A549 (cell line): Measurements from ENCODE around the gene ZNF750. TPM values are rescaled to one million over a fixed set of nuclear protein-coding genes. Genes with fewer than 3 reads are reported as not detected.
"Not testable (repeated sequence)": the region's sequence is repeated elsewhere in the genome, so short reads cannot be mapped to it uniquely, and the experiment has no call there.

Experiments used
- ATAC-seq, 2 experiments: fragments of 200-7000 bp in 1 of 2; fragments of >200 bp in 1 of 2; cut with Nextera tagmentation in 1 of 2; cut with Tn5 transposase in 1 of 2; 3 replicates each; pipeline versions ENCODE4 v1.8.0 to v1.9.1; 2018 to 2020; ENCODE audit warnings: mild to moderate bottlenecking in 1 of 2, moderate library complexity in 1 of 2
- CTCF ChIA-PET: fragments of 300-600 bp; sonication (Branson Sonifier 250); formaldehyde crosslinking; extraction: SDS; loops from one replicate; lab custom pipeline; 2021; ENCODE audit warnings: antibody characterized with exemption, inconsistent platforms; lab: Yijun Ruan, JAX
- POLR2A ChIA-PET: fragments of 350-600 bp; formaldehyde crosslinking; extraction: SDS; loops from one replicate; lab custom pipeline; 2021; ENCODE audit warnings: antibody characterized with exemption, inconsistent platforms; lab: Yijun Ruan, JAX
- DNase-seq, 2 experiments: peaks; one replicate each; pipeline versions ENCODE4 v3.0.0 to v3.0.0-alpha.2; 2011 to 2016; ENCODE audit warnings: low read depth in 1 of 2, low spot score in 1 of 2
- FAIRE-seq: peaks from 2 replicates; lab custom pipeline; 2011; peaks lifted over from hg19 to GRCh38; lab: Jason Lieb, UNC
- H3K27ac ChIP-seq, 2 experiments: fragments of >200 bp; sonication (Bioruptor Twin); formaldehyde crosslinking; 3 replicates each; pipeline ENCODE4 v1.5.1; 2016 to 2017
- H3K4me1 ChIP-seq: fragments of >200 bp; sonication (Bioruptor Twin); formaldehyde crosslinking; 3 replicates; pipeline ENCODE4 v1.6.1; 2016
- H3K4me2 ChIP-seq: fragments of >200 bp; sonication (Bioruptor Twin); formaldehyde crosslinking; 3 replicates; pipeline ENCODE4 v1.6.1; 2016
- H3K4me3 ChIP-seq: fragments of >200 bp; sonication (Bioruptor Twin); formaldehyde crosslinking; 3 replicates; pipeline ENCODE4 v1.5.1; 2016
- H3K9me3 ChIP-seq: fragments of >200 bp; sonication (Bioruptor Twin); formaldehyde crosslinking; 3 replicates; pipeline ENCODE4 v1.6.1; 2016
- CBX2 ChIP-seq: fragments of 200-600 bp; sonication (generic); IDR thresholded peaks from 2 replicates; pipeline ENCODE4 v1.6.1; 2016; ENCODE audit warnings: low read depth, mild to moderate bottlenecking, borderline replicate concordance
- EP300 ChIP-seq, 2 experiments: fragments of >200 bp; sonication (Bioruptor Twin); formaldehyde crosslinking; IDR thresholded peaks; 2 replicates in 1 of 2; 3 replicates in 1 of 2; pipeline ENCODE4 v1.6.1; 2016 to 2017
- FOSB ChIP-seq: fragments of 250-450 bp; sonication (Bioruptor Pico); IDR thresholded peaks from 2 replicates; pipeline ENCODE4 v1.5.0; 2020; ENCODE audit warnings: mild to moderate bottlenecking, moderate library complexity
- FOXS1 ChIP-seq: fragments of 250-450 bp; sonication (Bioruptor Pico); IDR thresholded peaks from 2 replicates; pipeline ENCODE4 v1.5.0; 2020; ENCODE audit warnings: mild to moderate bottlenecking, moderate library complexity
- HOXB5 ChIP-seq: fragments of 250-450 bp; sonication (Bioruptor Pico); IDR thresholded peaks from 2 replicates; pipeline ENCODE4 v1.5.0; 2020; ENCODE audit warnings: mild to moderate bottlenecking, moderate library complexity
- JUNB ChIP-seq: fragments of >200 bp; sonication (Bioruptor Twin); formaldehyde crosslinking; IDR thresholded peaks from 2 replicates; pipeline ENCODE4 v1.6.1; 2016
- MAFK ChIP-seq: fragments of 450-650 bp; IDR thresholded peaks from 2 replicates; pipeline ENCODE4 v1.6.1; 2014; ENCODE audit not compliant: partially characterized antibody
- MYC ChIP-seq: IDR thresholded peaks from 2 replicates; pipeline ENCODE4 v1.6.1; 2012; ENCODE audit warnings: mild to moderate bottlenecking, inconsistent platforms, low read length, improper control_type of control experiment, borderline replicate concordance
- NFE2L2 ChIP-seq: fragments of 150-350 bp; conservative IDR thresholded peaks from 2 replicates; pipeline ENCODE4 v1.6.1; 2014; ENCODE audit warnings: low read length
- POLR2A ChIP-seq: IDR thresholded peaks from 2 replicates; pipeline ENCODE4 v1.6.1; 2012; ENCODE audit warnings: mild to moderate bottlenecking, low read length
- RARB ChIP-seq: fragments of 250-450 bp; sonication (Bioruptor Pico); IDR thresholded peaks from 2 replicates; pipeline ENCODE4 v1.8.0; 2021; ENCODE audit warnings: mild to moderate bottlenecking, moderate library complexity
- REST ChIP-seq: fragments of 200-600 bp; sonication (generic); IDR thresholded peaks from 2 replicates; pipeline ENCODE4 v1.6.1; 2016; ENCODE audit warnings: antibody characterized with exemption, mild to moderate bottlenecking, moderate library complexity
- RFX5 ChIP-seq: fragments of 450-650 bp; IDR thresholded peaks from 2 replicates; pipeline ENCODE4 v1.7.1; 2014; ENCODE audit warnings: antibody characterized with exemption, mild to moderate bottlenecking, moderate library complexity
- RNF2 ChIP-seq: fragments of 200-600 bp; sonication (generic); IDR thresholded peaks from 2 replicates; pipeline ENCODE4 v1.6.1; 2016; ENCODE audit warnings: low read depth, mild to moderate bottlenecking, antibody characterized with exemption, moderate library complexity, borderline replicate concordance
- SMC3 ChIP-seq: fragments of >200 bp; sonication (Bioruptor Twin); formaldehyde crosslinking; IDR thresholded peaks from 3 replicates; pipeline ENCODE4 v1.6.1; 2018; ENCODE audit warnings: inconsistent platforms
- TP53 ChIP-seq: fragments of 250-450 bp; sonication (Bioruptor Pico); IDR thresholded peaks from 2 replicates; pipeline ENCODE4 v1.5.0; 2021; ENCODE audit warnings: mild to moderate bottlenecking, moderate library complexity
- ZC3H11A ChIP-seq: fragments of 450-650 bp; IDR thresholded peaks from 2 replicates; pipeline ENCODE4 v1.6.1; 2014; ENCODE audit warnings: antibody characterized with exemption, mild to moderate bottlenecking
- ZNF302 ChIP-seq: fragments of 250-450 bp; sonication (Bioruptor Pico); IDR thresholded peaks from 2 replicates; pipeline ENCODE4 v1.9.0; 2021; ENCODE audit warnings: inconsistent platforms, mild to moderate bottlenecking, moderate library complexity
- WGBS: methylation state at CpG from one replicate; pipeline ENCODE4 v1.1.6; 2017; ENCODE audit errors: missing lambda C conversion rate; 5-methylcytosine and 5-hydroxymethylcytosine counted together
- polyA plus RNA-seq, 4 experiments: library from polyadenylated mRNA; depleted of rRNA in 3 of 4; stranded (reverse); fragments of >200 nt; fragmentation: RNase III in 1 of 4; extraction: RNeasy Plus Mini Kit Qiagen cat#74134 plus additional on column Dnase treatment in 1 of 4; gene quantifications; 2 replicates in 3 of 4; 3 replicates in 1 of 4; pipeline ENCODE4 v1.2.3, GENCODE V29; 2011 to 2017
- TF ChIP-seq, protein P1 (sequence below): fragments of >200 bp; sonication (Bioruptor Twin); formaldehyde crosslinking; IDR thresholded peaks from 3 replicates; pipeline ENCODE4 v1.6.1; 2016
- TF ChIP-seq, protein P2 (sequence below): IDR thresholded peaks from 2 replicates; pipeline ENCODE4 v1.6.1; 2012; ENCODE audit warnings: low read depth, borderline replicate concordance
- TF ChIP-seq, protein P3 (sequence below): IDR thresholded peaks from 2 replicates; pipeline ENCODE4 v1.6.1; 2012
- TF ChIP-seq, protein P4 (sequence below): fragments of >200 bp; sonication (Bioruptor Twin); formaldehyde crosslinking; IDR thresholded peaks from 2 replicates; pipeline ENCODE4 v1.6.1; 2016
- TF ChIP-seq, protein P5 (sequence below): fragments of 250-450 bp; sonication (Bioruptor Pico); IDR thresholded peaks from 2 replicates; pipeline ENCODE4 v1.5.0; 2021; ENCODE audit warnings: mild to moderate bottlenecking, moderate library complexity, borderline replicate concordance

Gene ZNF750
- polyA plus RNA-seq, 2 of the 4 experiments (the other 2 are of a cell fraction): not detected

DNA sequence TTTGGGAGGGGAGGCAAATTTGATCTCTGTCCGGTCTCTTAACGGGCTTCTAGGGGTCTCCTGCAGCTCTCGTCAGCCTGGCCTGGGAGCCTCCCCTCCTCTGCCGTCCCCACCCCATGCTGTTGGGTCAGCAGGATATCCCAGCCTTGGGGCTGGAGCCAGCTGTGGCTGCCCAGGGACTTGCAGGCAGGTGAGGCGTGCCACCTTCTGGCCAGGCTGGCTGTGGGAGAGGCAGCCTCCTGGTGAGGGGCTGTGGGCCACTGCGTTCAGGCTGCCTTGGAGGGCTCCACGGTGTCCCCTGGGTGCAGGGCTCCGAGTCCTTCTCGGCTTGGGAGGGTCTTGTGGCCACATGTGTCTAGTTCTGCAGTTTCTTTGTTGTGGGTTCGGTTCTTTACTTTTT is 53.4 kb downstream of the ZNF750 start (continued):
- TF ChIP-seq, protein P1, sequence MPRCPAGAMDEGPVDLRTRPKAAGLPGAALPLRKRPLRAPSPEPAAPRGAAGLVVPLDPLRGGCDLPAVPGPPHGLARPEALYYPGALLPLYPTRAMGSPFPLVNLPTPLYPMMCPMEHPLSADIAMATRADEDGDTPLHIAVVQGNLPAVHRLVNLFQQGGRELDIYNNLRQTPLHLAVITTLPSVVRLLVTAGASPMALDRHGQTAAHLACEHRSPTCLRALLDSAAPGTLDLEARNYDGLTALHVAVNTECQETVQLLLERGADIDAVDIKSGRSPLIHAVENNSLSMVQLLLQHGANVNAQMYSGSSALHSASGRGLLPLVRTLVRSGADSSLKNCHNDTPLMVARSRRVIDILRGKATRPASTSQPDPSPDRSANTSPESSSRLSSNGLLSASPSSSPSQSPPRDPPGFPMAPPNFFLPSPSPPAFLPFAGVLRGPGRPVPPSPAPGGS: no peak
- TF ChIP-seq, protein P2, sequence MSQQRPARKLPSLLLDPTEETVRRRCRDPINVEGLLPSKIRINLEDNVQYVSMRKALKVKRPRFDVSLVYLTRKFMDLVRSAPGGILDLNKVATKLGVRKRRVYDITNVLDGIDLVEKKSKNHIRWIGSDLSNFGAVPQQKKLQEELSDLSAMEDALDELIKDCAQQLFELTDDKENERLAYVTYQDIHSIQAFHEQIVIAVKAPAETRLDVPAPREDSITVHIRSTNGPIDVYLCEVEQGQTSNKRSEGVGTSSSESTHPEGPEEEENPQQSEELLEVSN: no peak
- TF ChIP-seq JUNB (no peak), RARB (CRISPR knock-in tag) (no peak), MAFK (no peak), FOSB (CRISPR knock-in tag) (no peak)

DNA sequence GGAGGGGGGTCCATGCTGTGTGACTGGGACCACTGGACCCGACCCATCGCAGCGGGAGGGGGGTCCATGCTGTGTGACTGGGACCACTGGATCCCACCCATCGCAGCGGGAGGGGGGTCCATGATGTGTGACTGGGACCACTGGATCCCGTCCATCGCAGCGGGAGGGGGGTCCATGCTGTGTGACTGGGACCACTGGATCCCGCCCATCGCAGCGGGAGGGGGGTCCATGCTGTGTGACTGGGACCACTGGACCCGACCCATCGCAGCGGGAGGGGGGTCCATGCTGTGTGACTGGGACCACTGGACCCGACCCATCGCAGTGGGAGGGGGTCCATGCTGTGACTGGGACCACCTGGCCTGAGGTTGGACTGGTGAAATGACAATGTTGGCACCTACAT is 54.2 kb downstream of the ZNF750 start:
- WGBS: 88% methylated on average over 4 of the region's 16 CpGs
- H3K9me3 ChIP-seq, ATAC-seq, H3K4me3 ChIP-seq, FAIRE-seq, H3K27ac ChIP-seq, POLR2A ChIA-PET, H3K4me2 ChIP-seq, H3K4me1 ChIP-seq, DNase-seq: not testable (repeated sequence)
- CTCF ChIA-PET: interaction anchor here (0.6 to 1.8 kb wide), 3 partner anchors 8 to 117 kb away, joined by 3 to 4 read pairs (median 4); no protein-coding TSS in a partner anchor

DNA sequence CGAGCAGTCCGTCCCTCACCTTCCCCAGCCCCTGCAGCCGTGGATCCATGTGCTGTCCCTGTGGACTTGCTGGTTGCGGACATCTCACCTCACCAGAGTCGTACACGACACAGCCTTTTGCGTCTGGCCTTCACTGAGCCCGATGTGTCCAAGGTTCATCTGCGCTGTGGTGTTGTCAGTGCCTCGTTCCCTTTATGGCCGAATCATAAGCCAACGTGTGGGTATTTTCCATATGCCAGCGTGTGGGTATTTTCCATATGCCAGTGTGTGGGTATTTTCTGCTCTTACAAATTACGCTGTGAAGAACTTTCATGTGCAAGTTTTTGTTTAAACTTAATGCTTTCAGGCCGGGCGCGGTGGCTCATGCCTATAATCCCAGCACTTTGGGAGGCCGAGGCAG is 56.3 kb downstream of the ZNF750 start:
- ChIA-PET POLR2A (no interaction called here), CTCF (no interaction called here)
- TF ChIP-seq RNF2: no peak
- no peak for TF ChIP-seq SMC3
- TF ChIP-seq NFE2L2: no peak
- no peak for TF ChIP-seq POLR2A
- no peak for TF ChIP-seq FOXS1 (CRISPR knock-in tag)
- TF ChIP-seq REST: no peak
- TF ChIP-seq FOSB (CRISPR knock-in tag): no peak
- TF ChIP-seq, protein P3, sequence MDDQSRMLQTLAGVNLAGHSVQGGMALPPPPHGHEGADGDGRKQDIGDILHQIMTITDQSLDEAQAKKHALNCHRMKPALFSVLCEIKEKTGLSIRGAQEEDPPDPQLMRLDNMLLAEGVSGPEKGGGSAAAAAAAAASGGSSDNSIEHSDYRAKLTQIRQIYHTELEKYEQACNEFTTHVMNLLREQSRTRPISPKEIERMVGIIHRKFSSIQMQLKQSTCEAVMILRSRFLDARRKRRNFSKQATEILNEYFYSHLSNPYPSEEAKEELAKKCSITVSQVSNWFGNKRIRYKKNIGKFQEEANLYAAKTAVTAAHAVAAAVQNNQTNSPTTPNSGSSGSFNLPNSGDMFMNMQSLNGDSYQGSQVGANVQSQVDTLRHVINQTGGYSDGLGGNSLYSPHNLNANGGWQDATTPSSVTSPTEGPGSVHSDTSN: no peak
- TF ChIP-seq ZNF302: no peak
- 93% methylated on average over 18 of the region's 18 CpGs for WGBS
- FAIRE-seq: no peak
- Histone ChIP-seq H3K27ac (no peak overlapping the region), H3K4me1 (no peaks in the 10 kb centered on the region), H3K9me3 (no peaks in the 10 kb centered on the region), H3K4me2 (no peak overlapping the region), H3K4me3 (no peak overlapping the region)
- no peak for ATAC-seq
- DNase-seq: no peak

DNA sequence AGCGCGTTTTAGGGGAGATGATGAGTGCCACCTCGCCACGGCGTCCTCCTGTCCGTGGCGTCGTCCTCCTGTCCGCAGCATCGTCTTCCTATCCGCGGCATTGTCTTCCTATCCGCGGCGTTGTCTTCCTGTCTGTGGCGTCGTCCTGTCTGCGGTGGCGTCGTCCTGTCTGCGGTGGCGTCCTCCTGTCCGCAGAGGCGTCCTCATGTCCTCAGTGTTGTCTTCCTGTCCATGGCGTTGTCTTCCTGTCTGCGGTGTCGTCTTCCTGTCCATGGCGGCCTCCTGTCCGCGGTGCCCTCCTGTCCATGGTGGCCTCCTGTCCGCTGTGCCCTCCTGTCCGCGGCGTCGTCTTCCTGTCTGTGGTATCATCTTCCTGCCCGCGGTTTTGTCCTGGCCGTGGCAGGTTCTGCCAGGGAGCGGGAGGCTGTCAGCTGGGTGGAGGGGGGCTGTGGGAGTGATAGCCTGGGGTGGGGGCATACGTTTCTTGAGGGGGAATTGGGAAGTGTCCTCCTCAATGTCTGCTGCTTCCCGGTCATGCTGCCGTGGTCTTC is 57.1 kb downstream of the ZNF750 start:
- Histone ChIP-seq H3K27ac (no peak overlapping the region), H3K4me2 (no peak overlapping the region), H3K9me3 (no peaks in the 10 kb centered on the region), H3K4me1 (no peaks in the 10 kb centered on the region), H3K4me3 (no peak overlapping the region)
- no peak for ATAC-seq
- ChIA-PET CTCF (interaction anchor here (0.7 to 20.7 kb wide), 14 partner anchors 9 to 421 kb away, joined by 3 to 450 read pairs (median 5); no protein-coding TSS in a partner anchor), POLR2A (no interaction called here)
- no peak for TF ChIP-seq RFX5
- no peak for TF ChIP-seq HOXB5 (CRISPR knock-in tag)
- TF ChIP-seq, protein P4, sequence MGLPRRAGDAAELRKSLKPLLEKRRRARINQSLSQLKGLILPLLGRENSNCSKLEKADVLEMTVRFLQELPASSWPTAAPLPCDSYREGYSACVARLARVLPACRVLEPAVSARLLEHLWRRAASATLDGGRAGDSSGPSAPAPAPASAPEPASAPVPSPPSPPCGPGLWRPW: no peak
- no peak for TF ChIP-seq EP300 (IDR thresholded peaks at IDR 0.05)
- no peak for TF ChIP-seq MYC
- no peak for TF ChIP-seq CBX2
- TF ChIP-seq ZC3H11A: no peak
- no peak for TF ChIP-seq FOXS1 (CRISPR knock-in tag)
- TF ChIP-seq MAFK: no peak
- TF ChIP-seq TP53 (CRISPR knock-in tag): no peak
- TF ChIP-seq, protein P5, sequence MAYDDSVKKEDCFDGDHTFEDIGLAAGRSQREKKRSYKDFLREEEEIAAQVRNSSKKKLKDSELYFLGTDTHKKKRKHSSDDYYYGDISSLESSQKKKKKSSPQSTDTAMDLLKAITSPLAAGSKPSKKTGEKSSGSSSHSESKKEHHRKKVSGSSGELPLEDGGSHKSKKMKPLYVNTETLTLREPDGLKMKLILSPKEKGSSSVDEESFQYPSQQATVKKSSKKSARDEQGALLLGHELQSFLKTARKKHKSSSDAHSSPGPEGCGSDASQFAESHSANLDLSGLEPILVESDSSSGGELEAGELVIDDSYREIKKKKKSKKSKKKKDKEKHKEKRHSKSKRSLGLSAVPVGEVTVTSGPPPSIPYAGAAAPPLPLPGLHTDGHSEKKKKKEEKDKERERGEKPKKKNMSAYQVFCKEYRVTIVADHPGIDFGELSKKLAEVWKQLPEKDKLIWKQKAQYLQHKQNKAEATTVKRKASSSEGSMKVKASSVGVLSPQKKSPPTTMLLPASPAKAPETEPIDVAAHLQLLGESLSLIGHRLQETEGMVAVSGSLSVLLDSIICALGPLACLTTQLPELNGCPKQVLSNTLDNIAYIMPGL (CRISPR knock-in tag): no peak
- no peak for DNase-seq
- WGBS: 96% methylated on average over 41 of the region's 42 CpGs
- FAIRE-seq: no peak
